Measurements from ENCODE around the gene SERPINA5.

Gene SERPINA5

GRCh38 chr14:94550041-94550440 lies 31.2 kb upstream of the SERPINA5 start:
- DNase-seq: no peak

DNA sequence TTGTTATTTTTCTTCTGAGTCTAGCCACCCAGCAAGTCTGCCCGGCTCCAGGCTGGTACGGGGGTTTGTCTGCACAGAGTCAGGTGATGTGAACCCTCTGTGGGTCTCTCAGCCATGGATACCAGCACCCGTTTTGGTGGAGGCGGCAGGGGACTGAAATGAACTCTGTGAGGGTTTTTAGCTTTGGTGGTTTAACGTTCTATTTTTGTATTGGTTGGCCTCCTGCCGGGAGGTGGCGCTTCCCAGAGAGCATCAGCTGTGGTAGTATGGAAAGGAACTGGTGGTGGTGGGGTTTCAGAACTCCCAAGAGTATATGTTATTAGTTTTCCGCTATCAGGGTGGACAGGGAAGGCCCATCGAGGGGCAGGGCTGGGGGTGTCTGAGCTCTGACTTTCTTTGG lies 25.2 kb upstream of the SERPINA5 start:
- no peak for DNase-seq

GRCh38 chr14:94557327-94557726 lies 23.9 kb upstream of the SERPINA5 start:
- no peak for DNase-seq

DNA sequence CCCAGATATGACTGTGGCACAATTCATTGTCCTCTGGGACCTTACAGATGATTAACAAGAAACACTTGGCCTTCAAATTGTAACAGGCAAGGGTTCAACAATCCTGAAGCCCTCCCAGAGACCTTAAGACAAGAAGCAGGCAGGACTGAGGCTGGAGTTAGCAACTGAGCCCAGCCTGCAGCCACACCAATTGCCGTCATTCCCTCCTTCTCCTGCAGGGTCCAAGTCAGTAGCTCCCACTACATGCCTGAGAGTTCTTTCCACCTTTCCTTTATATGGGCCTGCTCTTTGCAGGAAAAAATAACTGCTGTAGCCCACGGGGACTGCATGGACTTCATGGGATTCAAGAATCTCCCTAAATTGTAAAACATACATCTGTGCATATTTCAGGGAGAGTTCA lies 22.4 kb upstream of the SERPINA5 start:
- no peak for DNase-seq

DNA sequence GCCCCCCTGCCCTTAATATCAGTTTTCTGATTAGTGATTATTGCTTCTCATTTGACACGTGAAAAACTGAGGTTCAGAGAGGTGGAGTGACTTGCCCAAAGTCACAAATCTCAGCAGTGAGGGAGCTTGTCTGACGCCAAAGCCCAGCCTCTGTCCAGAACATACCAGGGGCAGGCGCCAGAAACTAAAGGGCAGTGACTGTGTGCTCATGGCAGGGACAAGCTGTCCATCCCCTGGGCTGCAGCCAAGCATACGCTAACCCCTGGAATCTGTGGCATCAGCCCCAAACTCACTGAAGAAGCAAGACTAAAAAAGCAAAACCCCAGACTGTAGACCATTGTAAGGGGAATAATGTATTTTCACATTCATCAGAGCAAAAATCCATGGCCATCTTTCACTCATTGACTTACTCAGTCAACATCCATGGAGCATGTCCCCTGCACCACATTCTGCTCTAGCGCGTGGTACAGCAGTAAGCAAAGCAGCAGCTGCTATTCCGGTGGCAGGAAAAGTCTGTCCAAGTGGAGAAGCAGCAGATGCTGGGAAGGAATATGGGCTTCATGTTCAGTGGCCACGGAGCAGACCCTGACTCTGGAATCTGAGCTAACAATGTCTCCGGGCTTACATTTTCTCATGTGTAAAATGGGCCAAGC lies 21.5 kb upstream of the SERPINA5 start:
- no peak for DNase-seq

DNA sequence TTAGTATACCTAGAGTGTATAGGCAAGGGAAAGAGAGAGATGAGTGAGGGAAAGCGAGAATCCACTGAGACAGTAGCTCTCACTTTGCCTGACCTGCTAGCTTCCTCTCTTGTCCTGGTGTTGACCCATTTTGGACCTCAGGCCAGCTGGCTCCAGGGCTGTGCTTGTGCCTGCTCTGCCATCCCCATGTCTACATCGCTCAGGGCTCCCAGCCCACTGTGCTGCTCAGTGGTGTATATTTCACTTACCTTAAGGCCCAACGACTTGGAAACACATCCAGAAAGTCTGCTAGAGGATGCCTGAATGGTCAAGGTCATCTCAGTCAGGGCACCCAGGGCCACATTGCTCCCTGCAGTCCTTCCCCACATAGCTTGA lies 20.9 kb upstream of the SERPINA5 start:
- no peak for DNase-seq

GRCh38 chr14:94560751-94561655 lies 20.2 kb upstream of the SERPINA5 start, which contains the start of gene SERPINA4:
SERPINA4 (plus strand) TSS chr14:94561442; CDS start chr14:94563483, 2,041 bp downstream.
- DNase-seq: no peak

DNA sequence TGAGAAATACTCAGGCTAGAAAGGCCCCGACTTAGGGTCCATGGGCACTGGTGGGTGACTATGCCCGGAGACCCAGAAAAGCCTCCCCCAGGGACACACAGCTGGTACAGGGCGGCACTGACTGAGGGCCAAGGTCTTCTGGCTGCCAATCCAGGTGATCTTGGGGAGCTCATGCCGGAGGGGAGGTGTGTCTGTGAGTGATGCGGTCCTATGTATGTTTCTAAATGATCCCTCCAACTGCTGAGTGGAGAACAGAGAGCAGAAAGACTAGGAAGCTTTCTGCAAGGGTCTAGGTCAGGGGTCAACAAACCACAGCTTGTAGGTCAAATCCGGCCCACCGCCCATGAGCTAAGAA lies 19.6 kb upstream of the SERPINA5 start:
- no peak for DNase-seq

DNA sequence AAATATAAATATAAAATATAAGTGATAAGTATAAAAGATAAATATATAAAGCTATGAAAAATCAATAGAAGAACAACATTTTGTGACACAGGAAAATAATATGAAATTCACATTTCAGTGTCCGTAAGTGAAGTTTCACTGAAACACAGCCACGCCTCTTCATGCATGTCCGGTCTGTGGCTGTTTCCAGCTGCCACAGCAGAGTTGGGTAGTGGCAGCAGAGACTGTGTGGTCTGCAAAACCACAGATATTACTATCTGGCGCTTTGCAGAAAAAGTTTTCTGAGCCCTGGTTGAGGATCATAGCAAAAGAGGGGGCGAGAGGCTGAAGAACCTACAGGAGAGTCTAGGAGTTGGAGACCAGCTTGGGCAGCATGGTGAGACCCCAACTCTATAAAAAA lies 19.2 kb upstream of the SERPINA5 start:
- DNase-seq: no peak

DNA sequence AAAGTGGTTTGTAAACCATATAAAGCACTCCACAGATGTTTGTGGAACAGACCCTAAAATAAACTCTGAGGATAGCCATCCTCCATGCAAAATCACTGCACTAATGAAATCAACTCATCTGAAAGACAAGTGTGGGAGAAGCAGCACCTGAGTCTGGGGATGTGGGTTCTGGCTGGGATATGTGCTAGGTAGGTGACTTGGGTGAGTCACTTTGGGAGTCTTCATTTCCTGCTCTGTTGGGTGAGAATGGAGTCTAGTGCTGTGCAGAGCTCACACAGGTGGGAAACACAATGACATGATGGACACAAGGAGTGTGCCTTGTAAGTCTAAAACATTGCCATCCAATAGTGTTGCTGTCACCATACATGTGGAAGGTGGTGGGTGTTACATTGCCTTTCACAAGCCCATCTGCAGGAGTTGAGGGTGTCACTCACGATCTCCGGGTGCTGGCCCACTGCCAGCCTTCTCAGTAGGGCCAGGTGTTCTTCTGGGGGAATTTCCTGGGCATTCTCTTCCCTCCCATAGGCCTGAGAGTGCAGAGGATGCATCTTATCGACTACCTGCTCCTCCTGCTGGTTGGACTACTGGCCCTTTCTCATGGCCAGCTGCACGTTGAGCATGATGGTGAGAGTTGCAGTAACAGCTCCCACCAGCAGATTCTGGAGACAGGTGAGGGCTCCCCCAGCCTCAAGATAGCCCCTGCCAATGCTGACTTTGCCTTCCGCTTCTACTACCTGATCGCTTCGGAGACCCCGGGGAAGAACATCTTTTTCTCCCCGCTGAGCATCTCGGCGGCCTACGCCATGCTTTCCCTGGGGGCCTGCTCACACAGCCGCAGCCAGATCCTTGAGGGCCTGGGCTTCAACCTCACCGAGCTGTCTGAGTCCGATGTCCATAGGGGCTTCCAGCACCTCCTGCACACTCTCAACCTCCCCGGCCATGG lies 18.0 kb upstream of the SERPINA5 start:
- no peak for DNase-seq

DNA sequence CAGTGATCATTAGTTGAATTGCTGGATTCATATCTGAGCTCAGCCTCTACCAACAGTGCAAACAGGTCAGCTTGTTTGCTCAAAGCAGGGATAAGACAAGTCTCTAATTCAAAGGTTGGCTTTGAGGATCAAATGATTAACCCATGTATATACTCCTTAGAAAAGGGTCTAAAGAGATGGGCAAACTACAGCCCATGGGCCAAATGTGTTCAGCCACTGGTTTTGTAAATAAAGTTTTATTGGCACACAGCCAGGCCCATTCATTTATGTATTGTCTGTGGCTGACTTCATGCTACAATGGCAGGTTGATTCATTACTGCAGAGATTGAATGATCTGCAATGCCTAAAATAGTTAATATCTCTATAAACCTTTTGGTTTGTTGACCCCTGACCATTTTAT lies 16.8 kb upstream of the SERPINA5 start:
- DNase-seq: no peak

DNA sequence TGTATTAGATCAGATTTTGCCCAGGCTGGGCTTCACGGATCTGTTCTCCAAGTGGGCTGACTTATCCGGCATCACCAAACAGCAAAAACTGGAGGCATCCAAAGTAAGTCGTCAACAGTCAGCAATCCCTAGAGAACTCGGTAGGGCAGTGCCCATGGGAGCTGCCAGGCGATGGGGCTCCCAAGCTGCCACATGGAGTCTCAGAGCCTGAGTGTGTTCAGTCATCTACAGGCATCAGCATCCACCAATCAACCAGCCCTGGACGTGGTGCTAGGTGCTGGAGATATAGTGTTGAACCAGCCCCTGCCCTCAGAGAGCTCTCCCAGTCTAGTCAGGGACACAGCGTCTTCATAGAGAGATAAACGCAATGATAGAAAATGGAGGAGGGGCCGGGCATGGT lies 13.0 kb upstream of the SERPINA5 start:
- DNase-seq: no peak

GRCh38 chr14:94569381-94570001 lies 11.7 kb upstream of the SERPINA5 start:
- DNase-seq: no peak

DNA sequence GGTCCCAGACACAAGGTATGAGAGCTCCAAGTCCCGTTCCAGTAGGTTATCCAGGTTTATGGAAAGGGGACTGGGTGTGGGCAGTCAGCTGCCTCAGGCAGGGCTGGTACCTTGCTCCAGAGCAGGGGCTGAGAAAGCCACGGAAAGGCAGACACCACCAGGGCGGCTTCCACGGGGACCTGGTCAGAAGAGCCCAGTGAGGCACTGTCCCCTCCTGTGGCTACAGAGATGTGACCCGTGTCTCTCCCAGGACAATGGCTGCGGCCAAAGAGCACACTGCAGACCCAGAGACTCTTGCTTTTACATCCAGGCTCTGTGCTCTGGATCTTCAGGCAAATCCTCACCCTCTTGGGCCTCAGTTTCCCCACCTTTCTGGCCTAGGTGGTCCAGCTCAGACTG lies 11.2 kb upstream of the SERPINA5 start:
- DNase-seq: no peak

GRCh38 chr14:94570440-94570839 lies 10.8 kb upstream of the SERPINA5 start:
- DNase-seq: no peak

- no peak for DNase-seq
Measured at GRCh38 chr14:94571395-94571794, 9.8 kb upstream of the SERPINA5 start.

- no peak for DNase-seq
Measured at GRCh38 chr14:94571950-94572349, 9.3 kb upstream of the SERPINA5 start.

GRCh38 chr14:94572637-94573303 lies 8.5 kb upstream of the SERPINA5 start:
- no peak for DNase-seq

DNA sequence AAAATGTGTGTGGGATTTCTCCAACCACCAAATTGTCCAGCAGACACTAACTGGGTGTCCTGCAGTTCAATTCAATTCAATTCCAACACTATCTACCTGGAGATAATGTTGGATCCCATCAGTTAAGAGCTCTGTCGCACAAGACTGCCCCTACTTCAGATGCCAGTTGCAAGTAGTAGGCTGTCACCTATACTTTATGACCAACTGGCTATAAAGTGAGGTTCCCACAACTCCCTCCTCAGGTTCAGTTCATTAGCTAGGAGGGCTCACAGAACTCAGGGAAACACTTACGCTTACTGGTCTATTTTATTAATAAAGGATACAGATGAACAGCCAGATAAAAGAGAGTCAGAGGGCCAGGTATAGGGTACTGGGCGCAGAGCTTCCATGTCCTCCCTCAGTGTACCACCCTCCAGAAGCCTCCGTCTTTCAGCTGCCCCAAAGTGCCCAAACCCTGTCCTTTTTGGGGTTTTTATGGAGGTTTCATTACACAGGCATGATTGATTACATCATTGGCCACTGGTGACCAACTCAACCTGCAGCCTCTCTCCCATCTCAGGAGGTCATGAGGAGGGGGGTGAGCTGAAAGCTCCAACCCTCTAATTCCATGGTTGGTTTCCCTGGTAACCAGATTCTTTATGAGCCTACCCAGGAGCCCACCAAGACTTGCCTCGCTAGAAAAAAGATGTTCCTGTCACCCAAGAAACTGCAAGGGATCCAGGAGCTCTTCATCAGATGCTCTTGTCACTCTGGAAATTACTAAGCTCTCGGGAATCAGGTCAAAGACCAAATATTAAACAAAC lies 7.5 kb upstream of the SERPINA5 start:
- no peak for DNase-seq

DNA sequence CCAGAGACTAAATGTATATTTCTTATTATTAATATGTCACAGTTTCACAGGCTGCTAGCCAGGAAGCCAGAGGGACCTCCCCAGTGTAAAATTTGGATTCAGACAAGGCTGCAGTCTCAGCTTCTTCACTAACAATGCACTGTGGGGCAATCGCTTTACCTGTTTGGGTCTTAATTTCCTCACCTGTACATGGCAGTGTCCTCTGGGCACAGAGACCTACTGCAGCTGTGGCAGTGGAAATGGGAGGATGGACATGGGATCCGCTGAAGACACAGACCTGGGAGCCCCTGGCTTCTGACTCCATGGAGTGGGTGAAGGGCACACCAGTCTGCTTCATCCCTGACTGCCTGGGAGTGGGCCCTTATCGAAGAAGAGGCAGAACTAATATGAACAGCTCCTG lies 6.9 kb upstream of the SERPINA5 start:
- no peak for DNase-seq
